D721Med (cell line): ENCODE measurements around the gene CD164.
"Not testable (repeated sequence)": the region's sequence is repeated elsewhere in the genome, so short reads cannot be mapped to it uniquely, and the experiment has no call there.

Experiments
- DNase-seq: peaks from one replicate; pipeline ENCODE4 v3.0.0; 2011; ENCODE audit warnings: low spot score; ENCODE audit not compliant: insufficient read length
- FAIRE-seq: peaks from 2 replicates; lab custom pipeline; 2011; peaks lifted over from hg19 to GRCh38; lab: Jason Lieb, UNC
- TF ChIP-seq, protein P1 (sequence below): IDR thresholded peaks from 2 replicates; pipeline ENCODE4 v1.5.1; 2012; ENCODE audit warnings: mild to moderate bottlenecking, control low read depth; ENCODE audit not compliant: insufficient read depth; ENCODE audit errors: missing control alignments

The CD164 gene

DNA sequence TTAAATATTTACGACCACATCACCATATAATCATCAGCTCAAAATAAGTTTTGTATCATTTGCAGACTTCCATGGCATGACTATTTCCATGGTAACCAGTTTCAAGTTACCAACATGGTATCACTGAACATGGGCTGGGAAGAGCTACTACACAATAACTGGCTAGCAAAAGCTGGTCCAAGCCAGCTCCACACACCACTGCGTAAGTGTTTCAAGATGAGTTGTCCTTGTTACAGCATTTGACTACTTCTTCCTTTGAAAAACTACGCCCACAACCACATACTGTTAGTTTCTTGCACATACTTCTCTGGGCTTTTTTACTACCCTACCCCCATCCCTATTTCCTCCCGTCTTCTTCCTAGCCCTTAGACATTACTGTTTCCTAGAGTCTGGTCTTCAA is 8.5 kb downstream of the CD164 start:
- TF ChIP-seq, protein P1, sequence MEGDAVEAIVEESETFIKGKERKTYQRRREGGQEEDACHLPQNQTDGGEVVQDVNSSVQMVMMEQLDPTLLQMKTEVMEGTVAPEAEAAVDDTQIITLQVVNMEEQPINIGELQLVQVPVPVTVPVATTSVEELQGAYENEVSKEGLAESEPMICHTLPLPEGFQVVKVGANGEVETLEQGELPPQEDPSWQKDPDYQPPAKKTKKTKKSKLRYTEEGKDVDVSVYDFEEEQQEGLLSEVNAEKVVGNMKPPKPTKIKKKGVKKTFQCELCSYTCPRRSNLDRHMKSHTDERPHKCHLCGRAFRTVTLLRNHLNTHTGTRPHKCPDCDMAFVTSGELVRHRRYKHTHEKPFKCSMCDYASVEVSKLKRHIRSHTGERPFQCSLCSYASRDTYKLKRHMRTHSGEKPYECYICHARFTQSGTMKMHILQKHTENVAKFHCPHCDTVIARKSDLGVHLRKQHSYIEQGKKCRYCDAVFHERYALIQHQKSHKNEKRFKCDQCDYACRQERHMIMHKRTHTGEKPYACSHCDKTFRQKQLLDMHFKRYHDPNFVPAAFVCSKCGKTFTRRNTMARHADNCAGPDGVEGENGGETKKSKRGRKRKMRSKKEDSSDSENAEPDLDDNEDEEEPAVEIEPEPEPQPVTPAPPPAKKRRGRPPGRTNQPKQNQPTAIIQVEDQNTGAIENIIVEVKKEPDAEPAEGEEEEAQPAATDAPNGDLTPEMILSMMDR: no peak
- DNase-seq: no peak
- no peak for FAIRE-seq

DNA sequence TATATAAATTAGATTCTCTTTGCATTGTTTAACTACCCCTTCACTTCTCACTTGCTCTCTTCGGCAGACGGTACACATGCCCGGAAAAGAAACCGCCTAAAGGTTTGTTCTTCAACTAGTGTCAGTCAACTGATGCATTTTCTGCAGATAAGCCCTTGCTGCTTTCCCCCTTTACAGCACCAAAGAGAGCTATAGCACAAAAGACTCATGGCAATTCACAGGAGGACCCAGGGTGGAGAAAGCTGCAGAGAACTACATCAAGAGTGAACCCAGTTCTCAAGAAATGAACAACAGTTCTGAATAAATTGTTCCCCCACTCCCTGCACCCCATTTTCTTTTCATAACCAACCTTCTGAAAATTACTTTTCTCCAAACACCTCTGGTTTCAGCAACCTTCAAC is 8.9 kb downstream of the CD164 start:
- DNase-seq: no peak
- TF ChIP-seq, protein P1: no peak
- no peak for FAIRE-seq

DNA sequence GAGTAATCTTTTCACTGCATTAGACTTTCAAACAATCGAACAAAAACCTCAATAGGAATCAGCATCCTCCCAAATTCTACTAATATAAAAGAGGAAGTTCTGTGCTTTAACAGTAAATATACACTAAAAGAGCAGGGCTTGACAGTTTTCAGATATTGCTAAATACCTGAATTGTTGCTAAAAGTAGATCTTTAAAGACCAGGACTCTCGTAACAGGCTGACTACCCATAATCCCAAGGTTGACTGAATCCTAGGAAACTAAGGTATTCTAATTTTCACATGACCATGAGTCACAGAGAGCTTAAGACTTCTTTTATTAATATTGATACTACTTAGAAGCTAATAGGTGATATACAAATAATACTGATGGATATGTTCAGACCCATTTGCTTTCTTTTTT is 10.1 kb downstream of the CD164 start:
- DNase-seq (no peak), FAIRE-seq (no peak)
- TF ChIP-seq, protein P1: no peak

DNA sequence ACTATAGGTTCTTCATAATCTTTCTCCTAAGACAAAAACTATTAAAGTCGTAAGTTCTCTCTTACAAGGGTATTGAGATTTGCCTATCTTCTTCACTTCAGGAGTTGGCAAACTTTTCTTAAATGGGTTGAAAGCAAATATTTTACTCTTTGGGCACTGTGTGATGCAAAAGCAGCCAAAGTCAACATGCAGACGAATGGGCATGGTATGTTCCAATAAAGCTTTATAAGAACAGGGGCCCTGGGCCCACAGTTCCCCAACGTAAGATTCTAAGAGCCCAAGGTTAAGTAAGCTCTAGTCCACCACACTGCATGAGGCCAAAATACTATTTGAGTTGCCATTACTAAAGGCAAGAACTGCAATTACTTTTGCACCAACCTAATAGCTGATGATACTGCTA is 11.5 kb downstream of the CD164 start:
- FAIRE-seq (no peak), DNase-seq (no peak)
- TF ChIP-seq, protein P1: no peak

DNA sequence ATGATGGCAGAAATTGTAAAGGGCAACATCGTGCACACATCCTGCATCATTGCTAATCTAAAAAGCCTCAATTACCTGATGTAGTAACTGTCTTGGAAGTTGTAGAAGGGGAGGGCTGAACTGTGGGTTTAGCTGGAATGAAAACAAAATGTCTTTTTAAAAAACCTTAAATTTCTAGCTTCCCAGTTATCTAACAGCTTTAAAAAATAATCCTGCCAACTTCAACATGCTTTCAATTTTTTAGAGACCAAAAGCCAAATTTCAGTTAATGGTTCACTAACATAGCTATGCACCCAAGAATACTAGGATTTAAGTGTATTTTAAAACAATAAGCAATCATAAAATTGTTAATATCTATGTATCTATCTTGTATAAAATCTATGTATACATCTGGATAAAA is 11.9 kb downstream of the CD164 start:
- TF ChIP-seq, protein P1: no peak
- no peak for FAIRE-seq
- DNase-seq: no peak

DNA sequence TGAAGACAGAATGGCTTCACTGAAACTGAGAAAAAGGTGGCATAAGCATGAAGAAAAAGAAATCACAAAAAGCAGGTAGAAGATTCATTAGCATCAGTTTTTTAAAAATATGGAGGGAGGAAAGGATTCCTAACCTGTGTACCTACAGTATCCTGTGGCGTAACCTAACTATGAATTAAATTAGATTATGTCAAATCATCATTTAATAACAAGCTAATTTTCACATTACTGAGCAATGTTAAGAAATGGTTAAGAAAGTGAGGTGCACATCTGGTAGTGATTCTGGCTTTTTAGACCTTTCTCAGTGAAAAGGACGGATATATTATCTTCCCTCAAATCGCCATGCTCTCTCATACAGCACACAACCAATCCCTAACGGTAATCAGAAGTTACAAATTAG is 12.5 kb downstream of the CD164 start:
- TF ChIP-seq, protein P1: no peak
- DNase-seq (no peak), FAIRE-seq (no peak)

DNA sequence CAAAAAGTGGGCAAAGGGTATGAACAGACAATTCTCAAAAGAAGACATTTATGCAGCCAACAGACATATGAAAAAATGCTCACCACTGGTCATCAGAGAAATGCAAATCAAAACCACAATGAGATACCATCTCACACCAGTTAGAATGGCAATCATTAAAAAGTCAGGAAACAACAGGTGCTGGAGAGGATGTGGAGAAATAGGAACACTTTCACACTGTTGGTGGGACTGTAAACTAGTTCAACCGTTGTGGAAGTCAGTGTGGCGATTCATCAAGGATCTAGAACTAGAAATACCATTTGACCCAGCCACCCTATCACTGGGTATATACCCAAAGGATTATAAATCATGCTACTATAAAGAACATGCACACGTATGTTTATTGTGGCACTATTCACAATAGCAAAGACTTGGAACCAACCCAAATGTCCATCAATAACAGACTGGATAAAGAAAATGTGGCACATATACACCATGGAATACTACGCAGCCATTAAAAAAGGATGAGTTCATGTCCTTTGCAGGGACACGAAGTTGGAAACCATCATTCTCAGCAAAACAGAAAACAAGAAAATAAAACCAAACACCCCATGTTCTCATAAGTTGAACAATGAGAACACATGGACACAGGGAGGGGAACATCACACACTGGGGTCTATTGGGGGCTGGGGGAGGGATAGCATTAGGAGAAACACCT is 17.7 kb downstream of the CD164 start:
- not testable (repeated sequence) for DNase-seq

DNA sequence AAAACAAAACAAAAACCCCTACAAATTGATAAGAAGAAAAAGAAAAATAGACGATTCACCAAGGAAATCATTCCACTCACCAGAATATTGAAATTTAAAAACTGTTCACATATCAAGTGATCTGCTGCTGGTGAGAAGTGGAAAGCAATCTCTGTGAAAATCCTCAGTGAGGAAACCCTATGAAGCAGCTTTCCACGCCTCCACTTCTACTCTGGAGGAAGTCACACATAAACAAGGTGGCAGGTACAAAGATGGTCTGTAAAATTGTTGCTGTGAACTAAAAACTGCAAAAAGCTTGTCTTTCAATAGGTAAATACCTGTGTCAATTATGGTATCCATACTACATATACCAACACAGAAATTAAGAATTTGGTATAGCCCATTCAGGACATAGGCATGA is 18.5 kb downstream of the CD164 start:
- DNase-seq (no peak), FAIRE-seq (no peak)
- TF ChIP-seq, protein P1: no peak

More for the DNA sequence above, 17.7 kb downstream of the CD164 start:
- not testable (repeated sequence) for FAIRE-seq
